ENCODE results near the gene SPINT2. TPM values are rescaled to one million over a fixed set of nuclear protein-coding genes. Genes with fewer than 3 reads are reported as not detected.

Gene SPINT2
- total RNA-seq, 1 experiment from 2014 or later = not detected

DNA sequence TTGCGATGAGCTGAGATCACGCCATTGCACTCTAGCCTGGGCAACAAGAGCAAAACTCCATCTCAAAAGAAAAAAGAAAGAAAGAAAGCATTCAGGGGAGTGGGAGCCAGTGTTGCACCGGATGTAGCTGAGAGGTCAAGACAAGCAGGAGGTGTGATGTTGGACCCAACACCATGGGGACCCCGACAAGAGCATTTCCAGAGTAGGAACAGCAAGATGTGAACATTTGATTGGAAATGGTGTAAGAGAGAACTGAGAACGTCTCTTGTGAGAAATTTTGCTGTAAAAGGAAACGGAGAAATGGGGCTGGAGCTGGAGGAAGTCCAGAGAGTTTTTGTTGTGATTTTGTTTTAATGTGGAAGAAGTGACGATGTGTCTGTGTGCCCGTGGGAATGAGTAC, 24.6 kb upstream of the SPINT2 start:
- TF ChIP-seq, protein P1, sequence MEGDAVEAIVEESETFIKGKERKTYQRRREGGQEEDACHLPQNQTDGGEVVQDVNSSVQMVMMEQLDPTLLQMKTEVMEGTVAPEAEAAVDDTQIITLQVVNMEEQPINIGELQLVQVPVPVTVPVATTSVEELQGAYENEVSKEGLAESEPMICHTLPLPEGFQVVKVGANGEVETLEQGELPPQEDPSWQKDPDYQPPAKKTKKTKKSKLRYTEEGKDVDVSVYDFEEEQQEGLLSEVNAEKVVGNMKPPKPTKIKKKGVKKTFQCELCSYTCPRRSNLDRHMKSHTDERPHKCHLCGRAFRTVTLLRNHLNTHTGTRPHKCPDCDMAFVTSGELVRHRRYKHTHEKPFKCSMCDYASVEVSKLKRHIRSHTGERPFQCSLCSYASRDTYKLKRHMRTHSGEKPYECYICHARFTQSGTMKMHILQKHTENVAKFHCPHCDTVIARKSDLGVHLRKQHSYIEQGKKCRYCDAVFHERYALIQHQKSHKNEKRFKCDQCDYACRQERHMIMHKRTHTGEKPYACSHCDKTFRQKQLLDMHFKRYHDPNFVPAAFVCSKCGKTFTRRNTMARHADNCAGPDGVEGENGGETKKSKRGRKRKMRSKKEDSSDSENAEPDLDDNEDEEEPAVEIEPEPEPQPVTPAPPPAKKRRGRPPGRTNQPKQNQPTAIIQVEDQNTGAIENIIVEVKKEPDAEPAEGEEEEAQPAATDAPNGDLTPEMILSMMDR (conservative IDR thresholded peaks at IDR 0.05; ENCODE audit: low read depth, low read length) = no peak
- no peak for TF ChIP-seq EZH2 (IDR thresholded peaks at IDR 0.05; ENCODE audit: borderline replicate concordance, low read depth, low read length, poor library complexity, severe bottlenecking)
- H3K4me3 ChIP-seq (ENCODE audit: low read depth, low read length, poor library complexity, severe bottlenecking) = no peak overlapping the region
- H3K27ac ChIP-seq (ENCODE audit: low read depth, low read length, poor library complexity, severe bottlenecking) = no peak overlapping the region
- no peaks in the 10 kb centered on the region for H3K36me3 ChIP-seq (ENCODE audit: insufficient read depth, low read length, poor library complexity, severe bottlenecking)
- no TSS peak for BruUV-seq (replicated peaks)
- no peaks in the 10 kb centered on the region for H3K27me3 ChIP-seq (replicated peaks; ENCODE audit: insufficient read depth, low read depth, low read length, poor library complexity)
- ChIA-PET CTCF (interaction anchor here (0.6 kb wide), 1 partner anchor 97 kb away, joined by 4 read pairs; no protein-coding TSS in a partner anchor), POLR2A (ENCODE audit: low non-redundant PET) (no interaction called here)
- H3K4me1 ChIP-seq (ENCODE audit: insufficient read depth, low read length, poor library complexity, severe bottlenecking) = no peaks in the 10 kb centered on the region
- no peaks in the 10 kb centered on the region for H3K9me3 ChIP-seq (ENCODE audit: low read depth, low read length, poor library complexity, severe bottlenecking)
- DNase-seq (ENCODE audit: low spot score) = no peak
- intact Hi-C loops (cut with micrococcal nuclease; ENCODE audit: unreplicated experiment) = loop anchor here (10.0 kb wide), 1 partner anchor 165 kb away; the partner anchor contains the start of gene FAM98C

DNA sequence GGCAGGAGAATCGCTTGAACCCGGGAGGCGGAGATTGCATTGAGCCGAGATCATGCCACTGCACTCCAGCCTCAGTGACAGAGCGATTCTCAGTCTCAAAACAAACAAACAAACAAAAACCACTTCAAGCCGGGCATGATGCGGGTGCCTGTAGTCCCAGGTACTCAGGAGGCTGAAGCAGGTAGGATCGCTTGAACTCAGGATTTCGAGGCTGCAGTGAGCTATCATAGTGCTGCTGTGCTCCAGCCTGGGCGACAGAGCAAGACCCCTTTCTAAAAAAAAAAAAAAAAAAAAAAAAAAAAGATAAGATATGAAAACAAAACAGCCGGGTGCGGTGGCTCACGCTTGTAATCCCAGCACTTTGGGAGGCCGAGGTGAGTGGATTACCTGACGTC, 21.1 kb upstream of the SPINT2 start:
- no peaks in the 10 kb centered on the region for H3K27me3 ChIP-seq (replicated peaks; ENCODE audit: insufficient read depth, low read depth, low read length, poor library complexity)
- no TSS peak for BruUV-seq (replicated peaks)
- TF ChIP-seq, protein P1 (conservative IDR thresholded peaks at IDR 0.05; ENCODE audit: low read depth, low read length) = no peak
- TF ChIP-seq EZH2 (IDR thresholded peaks at IDR 0.05; ENCODE audit: borderline replicate concordance, low read depth, low read length, poor library complexity, severe bottlenecking) = no peak
- no peak for DNase-seq (ENCODE audit: low spot score)
- no peak overlapping the region for H3K4me3 ChIP-seq (ENCODE audit: low read depth, low read length, poor library complexity, severe bottlenecking)
- ChIA-PET CTCF (interaction anchor here (0.6 to 1.7 kb wide), 5 partner anchors 9 to 160 kb away, joined by 5 to 8 read pairs (median 7); partner anchors contain the start of gene FAM98C), POLR2A (ENCODE audit: low non-redundant PET) (no interaction called here)
- H3K27ac ChIP-seq (ENCODE audit: low read depth, low read length, poor library complexity, severe bottlenecking) = no peak overlapping the region
- no peaks in the 10 kb centered on the region for H3K36me3 ChIP-seq (ENCODE audit: insufficient read depth, low read length, poor library complexity, severe bottlenecking)
- H3K9me3 ChIP-seq (ENCODE audit: low read depth, low read length, poor library complexity, severe bottlenecking) = no peaks in the 10 kb centered on the region
- intact Hi-C loops (cut with micrococcal nuclease; ENCODE audit: unreplicated experiment) = no loop called here
- no peaks in the 10 kb centered on the region for H3K4me1 ChIP-seq (ENCODE audit: insufficient read depth, low read length, poor library complexity, severe bottlenecking)

DNA sequence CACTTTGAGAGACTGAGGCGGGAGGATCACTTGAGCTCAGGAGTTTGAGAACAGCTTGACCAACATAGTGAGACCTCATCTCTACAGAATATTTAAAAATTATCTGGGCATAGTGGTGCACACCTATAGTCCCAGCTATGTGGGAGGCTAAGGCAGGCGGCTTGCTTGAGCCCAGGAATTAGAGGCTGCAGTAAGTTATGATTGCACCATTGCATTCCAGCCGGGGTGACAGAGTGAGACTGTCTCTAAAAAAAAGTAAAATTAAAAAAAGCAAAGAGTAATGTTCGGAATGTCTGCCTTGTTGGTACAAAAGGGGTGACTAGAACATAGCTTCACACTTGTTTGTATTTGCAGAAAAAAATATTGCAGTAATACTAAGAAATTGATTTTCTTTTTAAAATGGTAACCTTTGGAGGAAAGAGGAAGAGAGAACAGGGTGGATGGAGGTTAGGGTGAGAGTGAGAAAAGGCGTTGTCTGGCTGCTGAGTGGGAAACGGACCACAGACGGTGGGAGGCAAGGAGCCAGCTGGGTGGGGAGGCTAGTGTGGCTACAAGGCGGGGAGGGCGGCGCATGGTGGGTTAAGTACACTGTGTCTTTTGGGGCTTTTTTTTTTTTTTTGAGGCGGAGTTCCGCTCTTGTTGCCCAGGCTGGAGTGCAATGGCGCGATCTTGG, 18.4 kb upstream of the SPINT2 start:
- Histone ChIP-seq H3K4me3 (ENCODE audit: low read depth, low read length, poor library complexity, severe bottlenecking) (no peak overlapping the region), H3K27me3 (replicated peaks; ENCODE audit: insufficient read depth, low read depth, low read length, poor library complexity) (no peaks in the 10 kb centered on the region), H3K9me3 (ENCODE audit: low read depth, low read length, poor library complexity, severe bottlenecking) (no peaks in the 10 kb centered on the region), H3K27ac (ENCODE audit: low read depth, low read length, poor library complexity, severe bottlenecking) (no peak overlapping the region), H3K36me3 (ENCODE audit: insufficient read depth, low read length, poor library complexity, severe bottlenecking) (no peaks in the 10 kb centered on the region), H3K4me1 (ENCODE audit: insufficient read depth, low read length, poor library complexity, severe bottlenecking) (no peaks in the 10 kb centered on the region)
- no TSS peak for BruUV-seq (replicated peaks)
- CTCF ChIA-PET = interaction anchor here (0.7 kb wide), 1 partner anchor 8 kb away, joined by 3 read pairs; no protein-coding TSS in a partner anchor
- no peak for TF ChIP-seq EZH2 (IDR thresholded peaks at IDR 0.05; ENCODE audit: borderline replicate concordance, low read depth, low read length, poor library complexity, severe bottlenecking)
- TF ChIP-seq, protein P1 (conservative IDR thresholded peaks at IDR 0.05; ENCODE audit: low read depth, low read length) = no peak
- POLR2A ChIA-PET (ENCODE audit: low non-redundant PET) = no interaction called here
- no peak for DNase-seq (ENCODE audit: low spot score)
- intact Hi-C loops (cut with micrococcal nuclease; ENCODE audit: unreplicated experiment) = loop anchor here (2.0 to 5.0 kb wide), 2 partner anchors 71 to 89 kb away; partner anchors contain the start of genes CATSPERG, KCNK6 and YIF1B

All from A673 (cell line).